K562 (cell line): Measurements from ENCODE around the gene SPATA2. TPM values are rescaled to one million over a fixed set of nuclear protein-coding genes. Genes with fewer than 3 reads are reported as not detected.

ENCODE experiments used
- ARNT ChIP-seq, 2 experiments: fragments of 450-650 bp; IDR thresholded peaks; 2 replicates each; pipeline ENCODE4 v1.6.1; 2016; ENCODE audit warnings: mild to moderate bottlenecking in 1 of 2
- ATF2 ChIP-seq: sonication (generic); formaldehyde crosslinking; IDR thresholded peaks from 2 replicates; pipeline ENCODE4 v1.8.1; 2022; ENCODE audit warnings: missing genetic modification reagents
- CCAR2 ChIP-seq: fragments of 200-400 bp; formaldehyde crosslinking; IDR thresholded peaks from 2 replicates; pipeline ENCODE4 v1.6.1; 2017; ENCODE audit warnings: mild to moderate bottlenecking, low read depth, low read length
- DACH1 ChIP-seq: fragments of 450-650 bp; IDR thresholded peaks from 2 replicates; pipeline ENCODE4 v1.6.1; 2018; ENCODE audit not compliant: partially characterized antibody
- ELK3 ChIP-seq: fragments of 450-650 bp; formaldehyde crosslinking; IDR thresholded peaks from 2 replicates; pipeline ENCODE4 v1.4.0; 2020; ENCODE audit warnings: mild to moderate bottlenecking
- LCOR ChIP-seq: sonication (generic); formaldehyde crosslinking; IDR thresholded peaks from 2 replicates; pipeline ENCODE4 v1.8.0; 2022; ENCODE audit warnings: mild to moderate bottlenecking, missing genetic modification reagents
- MAX ChIP-seq: sonication (generic); formaldehyde crosslinking; IDR thresholded peaks from 2 replicates; pipeline ENCODE4 v1.9.0; 2022; ENCODE audit warnings: mild to moderate bottlenecking, missing genetic modification reagents
- MBD2 ChIP-seq: sonication (generic); IDR thresholded peaks from 2 replicates; pipeline ENCODE4 v1.6.1; 2016; ENCODE audit warnings: low read depth, borderline replicate concordance
- MTF1 ChIP-seq: fragments of 250-450 bp; sonication (Bioruptor Pico); IDR thresholded peaks from 2 replicates; pipeline ENCODE4 v1.9.0; 2021; ENCODE audit warnings: moderate library complexity, mild to moderate bottlenecking, inconsistent platforms, borderline replicate concordance
- PBX2 ChIP-seq, 2 experiments: IDR thresholded peaks in 1 of 2; conservative IDR thresholded peaks in 1 of 2; 2 replicates each; pipeline ENCODE4 v1.6.1; 2016; ENCODE audit warnings: low read depth in 2 of 2, mild to moderate bottlenecking in 1 of 2, missing compliant biosample characterization in 1 of 2, missing genetic modification characterization in 1 of 2, moderate library complexity in 1 of 2
- PKNOX1 ChIP-seq: fragments of 450-650 bp; IDR thresholded peaks from 2 replicates; pipeline ENCODE4 v1.6.1; 2016
- RB1 ChIP-seq: fragments of 450-650 bp; IDR thresholded peaks from 2 replicates; pipeline ENCODE4 v1.6.1; 2017; ENCODE audit warnings: low read depth, mild to moderate bottlenecking
- RBFOX2 ChIP-seq: fragments of 200-400 bp; formaldehyde crosslinking; IDR thresholded peaks from 2 replicates; pipeline ENCODE4 v1.6.1; 2017; ENCODE audit warnings: low read depth, mild to moderate bottlenecking, low read length, moderate library complexity
- SRSF3 ChIP-seq: fragments of 200-400 bp; formaldehyde crosslinking; IDR thresholded peaks from 2 replicates; pipeline ENCODE4 v1.6.1; 2016; ENCODE audit warnings: mild to moderate bottlenecking, low read length, moderate library complexity; ENCODE audit not compliant: insufficient read depth
- TAF7 ChIP-seq: fragments of 450-650 bp; IDR thresholded peaks from 2 replicates; pipeline ENCODE4 v1.6.1; 2016; ENCODE audit warnings: missing genetic modification characterization, missing compliant biosample characterization
- ZC3H11A ChIP-seq: IDR thresholded peaks from 2 replicates; pipeline ENCODE4 v1.6.1; 2012; ENCODE audit warnings: low read depth, low read length, improper control_type of control experiment
- ZFX ChIP-seq: sonication (generic); formaldehyde crosslinking; IDR thresholded peaks from 2 replicates; pipeline ENCODE4 v1.8.0; 2022; ENCODE audit warnings: mild to moderate bottlenecking, missing genetic modification reagents, moderate library complexity
- ZNF282 ChIP-seq: sonication (generic); formaldehyde crosslinking; IDR thresholded peaks from 2 replicates; pipeline ENCODE4 v1.8.1; 2023; ENCODE audit warnings: missing genetic modification reagents
- ZNF431 ChIP-seq: sonication (generic); formaldehyde crosslinking; IDR thresholded peaks from 2 replicates; pipeline ENCODE4 v1.8.0; 2022; ENCODE audit warnings: mild to moderate bottlenecking, missing genetic modification reagents
- ZNF511 ChIP-seq: sonication (generic); formaldehyde crosslinking; IDR thresholded peaks from 2 replicates; pipeline ENCODE4 v1.8.0; 2022; ENCODE audit warnings: mild to moderate bottlenecking, missing genetic modification reagents
- polyA plus RNA-seq, 8 experiments: library from polyadenylated mRNA; depleted of rRNA in 4 of 8; stranded (reverse) in 5 of 8; unstranded in 3 of 8; fragments of >200 nt; fragmentation: Nextera tagmentation in 2 of 8; fragmentation: Illumina TruSeq in 1 of 8; extraction: Ambion mirVana in 2 of 8; extraction: Trizol in 1 of 8; gene quantifications; 2 replicates each; pipeline versions ENCODE4 v1.2.1 to v1.2.3, GENCODE V29; 2011 to 2014; ENCODE audit warnings: inconsistent platforms in 1 of 8, missing spikeins in 1 of 8
- total RNA-seq, 7 experiments: library from RNA; depleted of rRNA in 6 of 7; stranded (reverse); fragments of >200 nt in 6 of 7; fragmentation: Illumina TruSeq in 2 of 7; extraction: Trizol in 2 of 7; gene quantifications; 2 replicates each; pipeline versions ENCODE4 v1.2.1 to v1.2.3, GENCODE V29; 2011 to 2021; ENCODE audit warnings: low replicate concordance in 1 of 7

SPATA2 gene
- total and polyA plus RNA-seq, 9 of the 15 experiments (the other 6 are each of a cell fraction or from before 2014, with no cell fraction given), result 0.46 to 8.2 (median 2.7) TPM

GRCh38 chr20:49936153-49937026 is 21.1 kb upstream of the SPATA2 start, which contains the start of gene RNF114 (continued):
- TF ChIP-seq ATF2 (no peak), ARNT (IDR thresholded peaks at IDR 0.05) (0 out of 4 replicates have a peak, but pooled peaks have one; percentile 5 to 61), LCOR (CRISPR knock-in tag) (no peak), RBFOX2 (peak; percentile 92), CCAR2 (no peak), RB1 (peak; percentile 84; the same call in 1 of the 2 replicates), PKNOX1 (peak; percentile 82), MAX (peak; percentile 67), ELK3 (no peak), ZNF282 (no peak), ZNF511 (CRISPR knock-in tag) (peak; percentile 20; the same call in 1 of the 2 replicates), PBX2 (CRISPR knock-in tag; IDR thresholded peaks at IDR 0.05; ENCODE audit: low read depth) (no peak), PBX2 (tag; conservative IDR thresholded peaks at IDR 0.05; ENCODE audit: low read depth) (0 out of 2 replicates have a peak, but pooled peaks have one; percentile 35), SRSF3 (0 out of 2 replicates have a peak, but pooled peaks have one; percentile 28), ZFX (peak; percentile 67), TAF7 (tag) (peak; percentile 69; the same call in 1 of the 2 replicates), ZNF431 (CRISPR knock-in tag) (peak; percentile 60; the same call in 1 of the 2 replicates), MTF1 (CRISPR knock-in tag) (no peak), MBD2 (peak; percentile 27; the same call in 1 of the 2 replicates), DACH1 (peak; percentile 32), ZC3H11A (no peak)
